Measurements from ENCODE around the gene CMSS1.

The CMSS1 gene

DNA sequence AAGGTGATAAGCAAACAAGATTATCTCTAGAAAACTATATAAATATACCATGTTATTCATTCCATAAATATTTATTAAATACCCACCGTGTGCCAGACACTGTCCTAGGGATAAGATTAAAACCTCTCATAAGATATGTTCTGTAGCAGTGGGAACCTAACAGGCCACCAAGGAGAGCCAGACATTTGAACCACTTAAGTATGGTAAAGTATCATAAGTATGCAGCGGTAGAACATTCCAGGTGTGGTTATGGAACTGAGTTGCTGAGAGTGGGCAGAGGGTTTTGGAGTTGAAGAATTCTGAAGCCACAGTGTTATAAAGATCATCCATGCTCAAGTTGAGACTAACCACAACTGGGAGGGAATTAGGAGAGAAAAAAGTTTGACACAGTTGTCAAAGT, 282.0 kb downstream of the CMSS1 start:
- TF ChIP-seq, protein P1, sequence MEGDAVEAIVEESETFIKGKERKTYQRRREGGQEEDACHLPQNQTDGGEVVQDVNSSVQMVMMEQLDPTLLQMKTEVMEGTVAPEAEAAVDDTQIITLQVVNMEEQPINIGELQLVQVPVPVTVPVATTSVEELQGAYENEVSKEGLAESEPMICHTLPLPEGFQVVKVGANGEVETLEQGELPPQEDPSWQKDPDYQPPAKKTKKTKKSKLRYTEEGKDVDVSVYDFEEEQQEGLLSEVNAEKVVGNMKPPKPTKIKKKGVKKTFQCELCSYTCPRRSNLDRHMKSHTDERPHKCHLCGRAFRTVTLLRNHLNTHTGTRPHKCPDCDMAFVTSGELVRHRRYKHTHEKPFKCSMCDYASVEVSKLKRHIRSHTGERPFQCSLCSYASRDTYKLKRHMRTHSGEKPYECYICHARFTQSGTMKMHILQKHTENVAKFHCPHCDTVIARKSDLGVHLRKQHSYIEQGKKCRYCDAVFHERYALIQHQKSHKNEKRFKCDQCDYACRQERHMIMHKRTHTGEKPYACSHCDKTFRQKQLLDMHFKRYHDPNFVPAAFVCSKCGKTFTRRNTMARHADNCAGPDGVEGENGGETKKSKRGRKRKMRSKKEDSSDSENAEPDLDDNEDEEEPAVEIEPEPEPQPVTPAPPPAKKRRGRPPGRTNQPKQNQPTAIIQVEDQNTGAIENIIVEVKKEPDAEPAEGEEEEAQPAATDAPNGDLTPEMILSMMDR (IDR thresholded peaks at IDR 0.05; ENCODE audit: low read depth, low read length), result no peak
- no peak for DNase-seq (ENCODE audit: extremely low read depth, low read depth)

DNA sequence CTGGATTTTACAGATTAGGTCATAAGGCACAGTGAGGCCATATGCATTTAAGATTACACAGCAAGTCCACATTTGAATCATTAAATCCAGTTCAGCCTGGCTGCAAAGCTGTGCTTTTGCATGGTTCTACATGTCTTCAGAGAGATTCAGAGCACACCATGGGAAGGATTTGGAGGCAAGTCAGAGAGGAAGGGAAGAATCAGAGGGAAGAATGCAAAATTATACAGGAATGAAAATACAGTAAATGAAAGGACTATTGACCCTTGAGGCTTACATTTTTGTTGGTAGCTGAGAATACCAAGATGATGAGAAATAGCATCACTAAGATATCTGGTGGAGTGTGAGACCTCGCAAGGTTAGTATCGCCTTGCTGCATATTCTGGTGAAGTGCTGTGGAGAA, 282.8 kb downstream of the CMSS1 start:
- TF ChIP-seq, protein P1 (IDR thresholded peaks at IDR 0.05; ENCODE audit: low read depth, low read length), result no peak
- no peak for DNase-seq (ENCODE audit: extremely low read depth, low read depth)

DNA sequence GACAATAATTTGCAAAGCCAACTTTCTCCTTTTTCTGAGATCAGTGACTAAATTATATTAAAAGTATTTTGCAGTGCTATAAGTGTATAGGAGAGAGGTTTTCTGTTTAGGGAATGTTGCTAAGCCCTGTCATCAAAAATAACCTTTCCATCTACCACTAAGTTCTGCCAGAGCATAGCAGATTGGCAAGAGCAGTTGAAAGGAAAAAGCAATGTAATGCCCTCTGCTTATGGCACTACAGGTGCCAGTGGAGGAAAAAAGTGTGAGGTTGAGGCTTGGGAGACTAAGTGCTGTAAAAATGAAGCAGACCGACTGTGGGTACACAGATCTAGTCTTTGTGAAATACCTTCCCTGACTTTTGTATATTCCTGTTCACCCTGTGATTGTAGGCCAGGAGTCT, 285.1 kb downstream of the CMSS1 start:
- TF ChIP-seq, protein P1 (IDR thresholded peaks at IDR 0.05; ENCODE audit: low read depth, low read length), result no peak
- DNase-seq (ENCODE audit: extremely low read depth, low read depth), result no peak

DNA sequence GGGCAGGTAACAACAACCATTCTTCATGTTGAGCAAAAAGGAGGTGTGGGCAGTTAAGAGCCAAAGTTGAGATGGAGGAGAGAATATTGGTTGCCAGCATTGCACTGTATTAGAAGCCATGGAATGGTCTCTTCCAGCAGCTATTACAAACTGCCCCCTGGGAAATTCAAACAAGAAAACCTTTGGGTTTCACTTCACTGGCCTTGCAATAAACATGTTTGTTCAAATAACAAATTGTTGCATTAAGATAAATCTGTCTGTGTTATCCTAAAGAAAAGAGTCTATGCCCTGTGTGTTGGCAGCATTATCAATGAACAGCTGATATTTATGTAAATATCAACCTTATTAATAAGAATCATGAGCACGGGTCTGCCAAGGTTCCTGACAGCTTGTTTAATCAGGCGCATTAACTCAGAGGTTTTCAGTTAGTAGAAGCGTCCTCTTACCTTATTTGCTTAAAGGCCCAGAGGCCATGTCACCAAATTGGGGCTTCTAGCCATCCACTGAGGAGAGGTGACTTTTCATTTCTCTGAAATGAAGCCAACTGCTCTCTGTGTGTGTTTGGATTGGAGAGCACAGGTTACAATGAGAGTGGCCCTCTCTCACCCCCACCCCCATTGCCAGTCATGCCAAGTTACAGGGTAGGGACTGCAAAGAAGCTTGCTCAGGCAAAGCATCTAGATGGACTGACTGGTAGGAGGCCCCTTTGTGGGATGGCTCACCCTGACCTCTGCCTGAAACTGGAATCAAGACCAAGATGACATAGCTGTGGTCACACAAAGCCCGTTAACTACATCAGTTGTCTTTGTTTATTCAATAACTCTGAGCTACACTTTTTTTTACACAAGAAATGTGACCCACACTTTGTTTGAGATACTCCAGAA, 286.1 kb downstream of the CMSS1 start:
- DNase-seq (ENCODE audit: extremely low read depth, low read depth), result peak; percentile 52
- TF ChIP-seq, protein P1 (IDR thresholded peaks at IDR 0.05; ENCODE audit: low read depth, low read length), result no peak

DNA sequence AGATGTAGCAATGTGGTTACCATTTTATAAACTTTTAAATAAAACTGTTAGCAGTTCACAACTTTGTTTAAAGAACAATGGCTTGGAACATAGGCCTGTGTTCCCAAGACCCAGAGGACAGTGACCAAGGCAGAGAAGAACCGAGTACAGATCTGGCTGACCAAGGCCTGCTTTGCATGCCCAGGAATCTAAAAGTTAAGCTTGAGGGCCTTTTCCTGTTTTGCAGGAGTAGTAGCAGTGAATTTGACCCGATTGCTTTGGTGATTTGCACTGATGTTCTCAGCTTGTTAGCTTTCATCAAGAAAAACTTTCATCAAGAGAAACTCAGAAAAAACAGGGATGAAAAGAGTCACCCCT, 286.8 kb downstream of the CMSS1 start:
- TF ChIP-seq, protein P1 (IDR thresholded peaks at IDR 0.05; ENCODE audit: low read depth, low read length), result no peak
- DNase-seq (ENCODE audit: extremely low read depth, low read depth), result no peak

DNA sequence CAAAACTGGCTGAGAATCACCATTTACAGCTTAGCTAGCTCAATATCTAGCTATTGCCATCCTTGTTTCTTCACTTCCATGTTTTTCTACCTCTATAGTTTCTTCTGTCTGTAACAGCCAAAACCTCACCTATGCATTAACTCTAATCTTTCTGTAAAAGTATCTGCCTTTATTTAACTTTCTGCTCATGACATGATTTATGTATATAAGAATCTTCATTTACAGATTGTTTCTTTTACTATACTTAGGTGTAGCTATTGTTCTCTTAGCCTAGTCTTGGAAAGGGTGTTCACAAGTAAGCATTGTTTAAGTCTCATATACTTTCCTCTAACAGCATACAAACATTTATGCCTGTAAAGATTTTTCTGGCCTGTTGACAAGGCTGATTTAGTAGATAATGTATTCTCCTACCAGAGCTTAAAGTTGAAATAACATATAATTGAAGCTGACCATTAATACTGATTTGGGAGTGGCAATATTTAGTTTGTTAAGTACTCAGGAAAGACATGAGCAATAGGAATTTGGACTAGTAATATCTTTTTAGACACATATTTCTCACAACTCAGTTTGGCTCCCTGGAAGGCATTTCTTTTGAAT, 287.3 kb downstream of the CMSS1 start:
- TF ChIP-seq, protein P1 (IDR thresholded peaks at IDR 0.05; ENCODE audit: low read depth, low read length), result no peak
- DNase-seq (ENCODE audit: extremely low read depth, low read depth), result no peak

DNA sequence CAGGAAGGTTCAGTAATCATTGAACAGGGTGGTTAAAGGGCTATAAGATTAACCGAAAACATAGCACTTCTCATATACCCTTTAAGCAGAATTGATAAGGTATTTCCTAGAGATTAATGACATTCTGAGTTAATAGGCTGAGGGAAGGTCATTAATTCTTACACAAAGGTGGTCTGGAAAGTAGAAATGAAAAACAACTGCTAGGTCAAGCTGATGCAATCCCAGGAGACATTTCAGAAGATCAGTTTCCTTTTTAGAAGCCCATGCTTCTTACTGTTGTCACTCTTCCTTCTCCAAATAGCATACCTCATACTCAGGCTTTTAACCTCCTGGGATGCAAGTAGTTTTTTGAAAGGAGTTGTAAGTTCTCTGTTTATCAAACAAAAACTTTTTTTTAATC, 287.8 kb downstream of the CMSS1 start:
- TF ChIP-seq, protein P1 (IDR thresholded peaks at IDR 0.05; ENCODE audit: low read depth, low read length), result no peak
- DNase-seq (ENCODE audit: extremely low read depth, low read depth), result no peak

Data from AG09319 (cell line).